Muscle of back (tissue), 11 donors: ENCODE measurements around the gene HOGA1. TPM values are rescaled to one million over a fixed set of nuclear protein-coding genes. Genes with fewer than 3 reads are reported as not detected.
"Not testable (repeated sequence)": the region's sequence is repeated elsewhere in the genome, so short reads cannot be mapped to it uniquely, and the experiment has no call there.

Source experiments
- DNase-seq, 3 donors: peaks; one replicate each; pipeline versions ENCODE4 v3.0.0 to v3.0.0-alpha.2; 2013
- polyA plus RNA-seq, 10 donors: library from polyadenylated mRNA; unstranded; fragments of 120-200 nt; gene quantifications; one replicate each; pipeline ENCODE4 v1.2.1, GENCODE V29; 2013; ENCODE audit not compliant: insufficient read length in 10 of 10

The HOGA1 gene
- polyA plus RNA-seq, 10 donors: 0.34 to 1.6 (median 0.80) TPM

- DNase-seq: peak in 1 of 3 donors; percentile 83
Measured at GRCh38 chr10:97553575-97554031, 30.6 kb upstream of the HOGA1 start.

- DNase-seq: not testable (repeated sequence)
Measured at GRCh38 chr10:97554336-97554735, 29.9 kb upstream of the HOGA1 start.

GRCh38 chr10:97555541-97555940 is 28.6 kb upstream of the HOGA1 start:
- DNase-seq: not testable (repeated sequence)

GRCh38 chr10:97560731-97561381 is 23.3 kb upstream of the HOGA1 start:
- DNase-seq: not testable (repeated sequence)

- DNase-seq: not testable (repeated sequence)
Measured at GRCh38 chr10:97561386-97562077, 22.7 kb upstream of the HOGA1 start.

- DNase-seq: not testable (repeated sequence)
Measured at GRCh38 chr10:97562329-97562728, 21.9 kb upstream of the HOGA1 start.

- no peak for DNase-seq
Measured at GRCh38 chr10:97563337-97563736, 20.9 kb upstream of the HOGA1 start.

GRCh38 chr10:97564776-97565175 is 19.4 kb upstream of the HOGA1 start:
- no peak for DNase-seq

GRCh38 chr10:97566336-97566996 is 17.7 kb upstream of the HOGA1 start:
- DNase-seq: no peak

GRCh38 chr10:97567891-97568290 is 16.3 kb upstream of the HOGA1 start:
- no peak for DNase-seq

GRCh38 chr10:97570146-97570788 is 13.9 kb upstream of the HOGA1 start:
- no peak for DNase-seq

- DNase-seq: peak in 2 of 3 donors; percentile 54 to 64
Measured at GRCh38 chr10:97570789-97571471, 13.3 kb upstream of the HOGA1 start.

GRCh38 chr10:97571622-97572021 is 12.6 kb upstream of the HOGA1 start:
- no peak for DNase-seq

- peak in 2 of 3 donors; percentile 76 to 84 for DNase-seq
Measured at GRCh38 chr10:97572214-97572989, 11.8 kb upstream of the HOGA1 start, which contains the start of gene ANKRD2. TSS of gene ANKRD2 (plus strand) at chr10:97572779. CDS start at chr10:97572789, 10 bp downstream.

GRCh38 chr10:97573021-97573420 is 11.2 kb upstream of the HOGA1 start:
- no peak for DNase-seq

- DNase-seq: no peak
Measured at GRCh38 chr10:97573672-97574071, 10.5 kb upstream of the HOGA1 start.

GRCh38 chr10:97574374-97575126 is 9.6 kb upstream of the HOGA1 start:
- peak in 2 of 3 donors; percentile 34 to 70 for DNase-seq

- no peak for DNase-seq
Measured at GRCh38 chr10:97575127-97575668, 9.0 kb upstream of the HOGA1 start.

- DNase-seq: not testable (repeated sequence)
Measured at GRCh38 chr10:97576487-97576886, 7.7 kb upstream of the HOGA1 start.

GRCh38 chr10:97577701-97578100 is 6.5 kb upstream of the HOGA1 start:
- no peak for DNase-seq
